Endothelial cell of umbilical vein (primary cell): ENCODE data around the gene FAM180A. TPM values are rescaled to one million over a fixed set of nuclear protein-coding genes. Genes with fewer than 3 reads are reported as not detected.

Source experiments
- BruUV-seq: library from RNA; stranded (reverse); fragments of 400-500 nt; replicated peaks from 2 replicates; lab custom pipeline; 2021; lab: Mats Ljungman, UMichigan
- CTCF ChIA-PET: fragments of 300-600, 350-600 bp; sonication (Branson Sonifier 250); formaldehyde crosslinking; loops from one replicate; lab custom pipeline; 2021; ENCODE audit warnings: antibody characterized with exemption, inconsistent platforms; lab: Charles Lee
- POLR2A ChIA-PET: fragments of 300-600, 350-600 bp; sonication (Branson Sonifier 250); formaldehyde crosslinking; loops from one replicate; lab custom pipeline; 2021; ENCODE audit warnings: antibody characterized with exemption, inconsistent platforms; lab: Charles Lee
- DNase-seq: peaks from one replicate; pipeline ENCODE4 v3.0.0-alpha.2; 2011; ENCODE audit warnings: low read depth, low spot score
- FAIRE-seq: peaks from 2 replicates; lab custom pipeline; 2011; peaks lifted over from hg19 to GRCh38; lab: Jason Lieb, UNC
- H2AFZ ChIP-seq: 2 replicates; pipeline ENCODE4 v1.6.0; 2012; ENCODE audit warnings: low read depth, low read length, control low read depth, inconsistent platforms
- H3K27ac ChIP-seq: 2 replicates; pipeline ENCODE4 v1.5.1; 2011; ENCODE audit warnings: low read depth, mild to moderate bottlenecking, control low read depth, low read length, moderate library complexity; ENCODE audit not compliant: insufficient read depth
- H3K27me3 ChIP-seq, 2 experiments: 2 replicates each; pipeline versions ENCODE4 v1.6.0 to v1.6.1; 2011; ENCODE audit warnings: low read length in 2 of 2, mixed read lengths in 1 of 2; ENCODE audit not compliant: control insufficient read depth in 2 of 2, insufficient read depth in 2 of 2
- H3K36me3 ChIP-seq, 2 experiments: 2 replicates in 1 of 2; 3 replicates in 1 of 2; pipeline ENCODE4 v1.5.1; 2011; ENCODE audit warnings: low read length in 2 of 2, mild to moderate bottlenecking in 1 of 2, moderate library complexity in 1 of 2; ENCODE audit not compliant: control insufficient read depth in 2 of 2, insufficient read depth in 2 of 2; ENCODE audit errors: extremely low read depth in 1 of 2
- H3K4me1 ChIP-seq: 3 replicates; pipeline ENCODE4 v1.5.1; 2011; ENCODE audit warnings: mild to moderate bottlenecking, low read length; ENCODE audit not compliant: control insufficient read depth, insufficient read depth; ENCODE audit errors: extremely low read depth
- H3K4me2 ChIP-seq: 2 replicates; pipeline ENCODE4 v1.6.1; 2011; ENCODE audit warnings: low read length, control low read depth, mixed read lengths; ENCODE audit not compliant: insufficient read depth
- H3K4me3 ChIP-seq, 3 experiments: fragments of 200-600 bp in 1 of 3; sonication (generic), shearing (Covaris generic) in 1 of 3; replicated peaks in 1 of 3; 2 replicates each; pipeline ENCODE4 v1.5.1; 2011 to 2016; ENCODE audit warnings: control low read depth in 3 of 3, low read length in 3 of 3, mild to moderate bottlenecking in 2 of 3, inconsistent platforms in 1 of 3, low read depth in 1 of 3, moderate library complexity in 1 of 3; ENCODE audit not compliant: insufficient read depth in 1 of 3
- H3K79me2 ChIP-seq: 2 replicates; pipeline ENCODE4 v1.6.0; 2012; ENCODE audit warnings: low read length, inconsistent platforms; ENCODE audit not compliant: control insufficient read depth, insufficient read depth
- H3K9ac ChIP-seq: replicated peaks from 2 replicates; pipeline ENCODE3; 2011; ENCODE audit warnings: low read length, control low read depth; ENCODE audit not compliant: insufficient read depth; ENCODE audit errors: extremely low read depth
- H3K9me1 ChIP-seq: replicated peaks from 3 replicates; pipeline ENCODE4 v1.6.0; 2011; ENCODE audit warnings: mild to moderate bottlenecking, low read length; ENCODE audit not compliant: control insufficient read depth, insufficient read depth; ENCODE audit errors: extremely low read depth
- H3K9me3 ChIP-seq: replicated peaks from 2 replicates; pipeline ENCODE4 v1.5.1; 2012; ENCODE audit warnings: low read length, inconsistent platforms; ENCODE audit not compliant: control insufficient read depth, insufficient read depth
- H4K20me1 ChIP-seq: replicated peaks from 2 replicates; pipeline ENCODE3; 2011; ENCODE audit warnings: mild to moderate bottlenecking, low read length; ENCODE audit not compliant: control insufficient read depth, insufficient read depth; ENCODE audit errors: extremely low read depth
- CTCF ChIP-seq, 2 donors: IDR thresholded peaks; 1 replicate in 1 of 2; 2 replicates in 1 of 2; pipeline ENCODE4 v1.5.1; 2011; ENCODE audit warnings: low read length in 2 of 2, mild to moderate bottlenecking in 2 of 2, moderate library complexity in 2 of 2, control low read depth in 1 of 2, inconsistent platforms in 1 of 2, low read depth in 1 of 2; ENCODE audit not compliant: insufficient read depth in 1 of 2; ENCODE audit errors: extremely low read depth in 1 of 2
- EZH2 ChIP-seq: IDR thresholded peaks from 2 replicates; pipeline ENCODE4 v1.6.1; 2012; ENCODE audit warnings: borderline replicate concordance, low read depth, mild to moderate bottlenecking, moderate library complexity, low read length, inconsistent platforms; ENCODE audit not compliant: severe bottlenecking
- FOS ChIP-seq: IDR thresholded peaks from 2 replicates; pipeline ENCODE4 v1.6.1; 2011; ENCODE audit warnings: mild to moderate bottlenecking, low read length, moderate library complexity, borderline replicate concordance; ENCODE audit not compliant: insufficient read depth
- GATA2 ChIP-seq: IDR thresholded peaks from 2 replicates; pipeline ENCODE4 v1.7.0; 2011; ENCODE audit warnings: low read depth, mild to moderate bottlenecking, moderate library complexity, mixed read lengths, low read length; ENCODE audit not compliant: insufficient read length, insufficient read depth
- JUN ChIP-seq: IDR thresholded peaks from 2 replicates; pipeline ENCODE4 v1.6.1; 2011; ENCODE audit warnings: borderline replicate concordance, low read depth; ENCODE audit not compliant: insufficient read length, insufficient read depth
- MAX ChIP-seq: IDR thresholded peaks from 2 replicates; pipeline ENCODE4 v1.6.1; 2011; ENCODE audit not compliant: insufficient read depth, insufficient read length
- MYC ChIP-seq: IDR thresholded peaks from one replicate; pipeline ENCODE4 v1.6.1; 2011; ENCODE audit warnings: mild to moderate bottlenecking, low read depth, low read length
- POLR2A ChIP-seq: IDR thresholded peaks from 2 replicates; pipeline ENCODE4 v1.6.1; 2012; ENCODE audit warnings: low read depth, mild to moderate bottlenecking, control low read depth, low read length
- POLR2AphosphoS5 ChIP-seq: IDR thresholded peaks from 2 replicates; pipeline ENCODE4 v1.6.1; 2012; ENCODE audit warnings: low read depth, mild to moderate bottlenecking, control low read depth, low read length, moderate library complexity; ENCODE audit not compliant: insufficient read depth
- dilution Hi-C: fragments of 300-500 bp; cut with MboI; formaldehyde crosslinking; loops from one replicate; pipeline ENCODE4 v1.15.0; 2019; ENCODE audit warnings: low sequenced_read_pairs; ENCODE audit not compliant: extremely low pct_ligation_motif_present
- intact Hi-C: fragments of 100-400 bp; cut with micrococcal nuclease; formaldehyde crosslinking; loops from one replicate; pipeline ENCODE4 v1.10.0; 2022
- polyA plus RNA-seq, 4 experiments: library from polyadenylated mRNA; depleted of rRNA in 3 of 4; stranded (reverse) in 3 of 4; unstranded in 1 of 4; fragments of >200 nt; gene quantifications; 2 replicates each; pipeline versions ENCODE4 v1.2.1 to v1.2.3, GENCODE V29; 2011 to 2012; ENCODE audit warnings: missing spikeins in 1 of 4
- total RNA-seq: library from RNA; stranded (reverse); gene quantifications from 2 replicates; pipeline ENCODE4 v1.2.3, GENCODE V29; 2021

FAM180A gene
- total and polyA plus RNA-seq, 2 donors (not counting 3 experiments of a cell fraction or from before 2014, with no cell fraction given) = not detected

- DNase-seq (no peak), FAIRE-seq (no peak)
- CTCF ChIA-PET = no interaction called here
- Histone ChIP-seq H4K20me1 (no peaks in the 10 kb centered on the region), H3K9me3 (no peaks in the 10 kb centered on the region), H3K4me1 (peaks cover 3% of the 10 kb centered on the region), H3K79me2 (no peaks in the 10 kb centered on the region), H2AFZ (no peak overlapping the region), H3K27me3 (no peaks in the 10 kb centered on the region), H3K9ac (no peak overlapping the region), H3K4me3 (no peak overlapping the region), H3K9me1 (no peaks in the 10 kb centered on the region), H3K27ac (no peak overlapping the region), H3K36me3 (no peaks in the 10 kb centered on the region), H3K4me2 (no peak overlapping the region)
- intact Hi-C loops (no loop called here), dilution Hi-C loops (no loop called here)
- no TSS peak for BruUV-seq
- no peak for TF ChIP-seq JUN
- TF ChIP-seq POLR2A = no peak
- TF ChIP-seq MAX = no peak
- no peak for TF ChIP-seq EZH2
- no peak for TF ChIP-seq MYC
- POLR2A ChIA-PET = no interaction called here
Observed at GRCh38 chr7:135719688-135720087, 28.9 kb downstream of the FAM180A start.

- Histone ChIP-seq H2AFZ (no peak overlapping the region), H3K27me3 (no peaks in the 10 kb centered on the region), H3K9me1 (no peaks in the 10 kb centered on the region), H3K4me3 (no peak overlapping the region), H3K4me2 (no peak overlapping the region), H3K9ac (no peak overlapping the region), H3K36me3 (no peaks in the 10 kb centered on the region), H3K79me2 (no peaks in the 10 kb centered on the region), H3K9me3 (no peaks in the 10 kb centered on the region), H4K20me1 (no peaks in the 10 kb centered on the region), H3K4me1 (peaks cover 3% of the 10 kb centered on the region), H3K27ac (no peak overlapping the region)
- ChIA-PET POLR2A (no interaction called here), CTCF (no interaction called here)
- no peak for DNase-seq
- intact Hi-C loops = no loop called here
- FAIRE-seq = no peak
- no TSS peak for BruUV-seq
- TF ChIP-seq EZH2 (no peak), MYC (no peak), FOS (no peak), CTCF (IDR thresholded peaks at IDR 0.05; ENCODE audit: extremely low read depth in 1 of 2, insufficient read depth in 1 of 2, low read depth in 1 of 2, low read length in 2 of 2) (no peak), POLR2A (no peak), MAX (no peak), POLR2AphosphoS5 (no peak), JUN (no peak), GATA2 (no peak)
- dilution Hi-C loops = no loop called here
Observed at GRCh38 chr7:135718794-135719437, 29.7 kb downstream of the FAM180A start.
